Measurements from ENCODE around the gene TEN1. TPM values are rescaled to one million over a fixed set of nuclear protein-coding genes. Genes with fewer than 3 reads are reported as not detected.

The TEN1 gene
- total and polyA plus RNA-seq, 2 donors (not counting 1 experiment from before 2014, with no cell fraction given): 19.8 to 34.5 TPM

DNA sequence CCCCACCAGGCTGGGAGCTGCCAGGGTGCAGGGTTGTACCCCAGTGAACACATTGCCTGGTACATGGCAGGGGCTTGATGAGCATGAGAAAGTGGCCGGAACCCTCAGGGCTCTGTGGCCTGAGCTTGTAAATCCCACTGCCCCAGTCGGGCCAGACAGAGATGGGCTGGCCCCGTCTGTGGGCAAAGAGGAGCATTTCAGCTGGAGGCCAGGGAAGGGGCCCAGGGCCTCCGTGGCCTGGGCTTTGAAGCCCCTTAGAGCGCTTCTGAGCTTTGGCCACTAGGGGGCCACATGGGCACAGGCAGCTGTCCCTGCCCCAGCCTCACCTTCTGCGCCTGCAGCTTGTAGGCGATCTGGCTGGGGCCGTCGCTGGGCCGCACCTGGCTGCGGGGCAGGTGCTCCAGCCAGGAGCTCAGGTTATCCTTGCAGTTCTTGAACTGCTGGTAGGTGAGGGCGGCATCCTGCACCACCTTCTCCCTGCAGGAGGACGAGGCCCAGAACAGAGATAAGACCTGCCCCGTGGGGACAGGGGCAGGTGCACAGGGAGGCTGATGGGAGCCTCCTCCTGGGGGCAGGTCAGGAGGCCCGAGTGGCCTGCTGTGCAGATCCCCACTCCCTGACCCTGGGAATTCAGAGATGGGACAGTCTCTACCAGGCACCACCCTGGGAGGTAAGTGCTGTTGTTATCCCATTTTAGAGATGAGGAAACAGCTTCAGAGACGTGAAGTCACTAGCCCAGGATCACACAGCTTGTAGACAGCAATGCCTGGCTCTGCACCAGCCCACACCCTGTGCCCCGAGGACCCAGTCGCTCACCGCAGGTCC lies 35.3 kb downstream of the TEN1 start:
- ATAC-seq (ENCODE audit: low read depth) (peak; percentile 98), DNase-seq (peak; percentile 83)
- Mint-ChIP-seq H3K27ac (peak overlapping the region; percentile 56), H3K9me3 (ENCODE audit: insufficient read depth) (no peaks in the 10 kb centered on the region), H3K4me1 (no peaks in the 10 kb centered on the region), H3K27me3 (no peaks in the 10 kb centered on the region), H3K4me3 (no peak overlapping the region)
- no peaks in the 10 kb centered on the region for H3K36me3 ChIP-seq (replicated peaks in 1 of 2; ENCODE audit: control extremely low read depth in 1 of 2, control insufficient read depth in 1 of 2, extremely low read depth in 1 of 2, insufficient read depth in 2 of 2, low read length in 1 of 2)
- no peaks in the 10 kb centered on the region for H3K9me3 ChIP-seq (ENCODE audit: control extremely low read depth in 1 of 3, control insufficient read depth in 2 of 3, insufficient read depth in 1 of 3, low read length in 2 of 3)
- peaks cover 0 to 7% of the 10 kb centered on the region in 2 donors for H3K4me1 ChIP-seq (ENCODE audit: control insufficient read depth in 2 of 2, insufficient read depth in 2 of 2, low read length in 2 of 2)
- no peaks in the 10 kb centered on the region for H4K20me1 ChIP-seq (ENCODE audit: control insufficient read depth, insufficient read depth, low read length, poor library complexity, severe bottlenecking)
- 28% methylated on average over 18 of the region's 19 CpGs for WGBS (ENCODE audit: insufficient coverage)
- CTCF ChIA-PET: interaction anchor here (0.5 to 4.3 kb wide), 47 partner anchors 8 to 1667 kb away, joined by 3 to 59 read pairs (median 4); partner anchors contain the start of genes CDK3, FBF1, SMIM5 and UBALD2
- H3K4me2 ChIP-seq (replicated peaks; ENCODE audit: low read depth, low read length, poor library complexity, severe bottlenecking): peak overlapping the region; percentile 27
- no peak overlapping the region for H3K27ac ChIP-seq (ENCODE audit: low read length in 2 of 2)
- H3K27me3 ChIP-seq (replicated peaks in 1 of 4; ENCODE audit: control extremely low read depth in 1 of 4, control insufficient read depth in 3 of 4, insufficient read depth in 4 of 4, low read length in 3 of 4): peaks cover 0 to 7% (median 2%) of the 10 kb centered on the region in 4 experiments
- intact Hi-C loops (cut with micrococcal nuclease): no loop called here
- H3K79me2 ChIP-seq (ENCODE audit: control insufficient read depth, insufficient read depth, low read length): no peaks in the 10 kb centered on the region
- no peak overlapping the region for H3K9ac ChIP-seq (ENCODE audit: low read length)
- peak overlapping the region; percentile 43 for H2AFZ ChIP-seq (ENCODE audit: insufficient read depth, low read depth, low read length, poor library complexity, severe bottlenecking)
- no peak for TF ChIP-seq EZH2 (IDR thresholded peaks at IDR 0.05; ENCODE audit: borderline replicate concordance, insufficient read depth, low read depth, low read length, poor library complexity, severe bottlenecking)
- TF ChIP-seq, protein P1, sequence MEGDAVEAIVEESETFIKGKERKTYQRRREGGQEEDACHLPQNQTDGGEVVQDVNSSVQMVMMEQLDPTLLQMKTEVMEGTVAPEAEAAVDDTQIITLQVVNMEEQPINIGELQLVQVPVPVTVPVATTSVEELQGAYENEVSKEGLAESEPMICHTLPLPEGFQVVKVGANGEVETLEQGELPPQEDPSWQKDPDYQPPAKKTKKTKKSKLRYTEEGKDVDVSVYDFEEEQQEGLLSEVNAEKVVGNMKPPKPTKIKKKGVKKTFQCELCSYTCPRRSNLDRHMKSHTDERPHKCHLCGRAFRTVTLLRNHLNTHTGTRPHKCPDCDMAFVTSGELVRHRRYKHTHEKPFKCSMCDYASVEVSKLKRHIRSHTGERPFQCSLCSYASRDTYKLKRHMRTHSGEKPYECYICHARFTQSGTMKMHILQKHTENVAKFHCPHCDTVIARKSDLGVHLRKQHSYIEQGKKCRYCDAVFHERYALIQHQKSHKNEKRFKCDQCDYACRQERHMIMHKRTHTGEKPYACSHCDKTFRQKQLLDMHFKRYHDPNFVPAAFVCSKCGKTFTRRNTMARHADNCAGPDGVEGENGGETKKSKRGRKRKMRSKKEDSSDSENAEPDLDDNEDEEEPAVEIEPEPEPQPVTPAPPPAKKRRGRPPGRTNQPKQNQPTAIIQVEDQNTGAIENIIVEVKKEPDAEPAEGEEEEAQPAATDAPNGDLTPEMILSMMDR (IDR thresholded peaks at IDR 0.05): peak; percentile 98
- no peak overlapping the region for H3K4me3 ChIP-seq (ENCODE audit: control extremely low read depth in 1 of 5, extremely low read depth in 1 of 5, insufficient read depth in 1 of 5, low read depth in 2 of 5, low read length in 4 of 5)
- POLR2A ChIA-PET: interaction anchor here (0.5 kb wide), 1 partner anchor 356 kb away, joined by 3 read pairs; no protein-coding TSS in a partner anchor

- Histone ChIP-seq H3K9me3 (ENCODE audit: control extremely low read depth in 1 of 3, control insufficient read depth in 2 of 3, insufficient read depth in 1 of 3, low read length in 2 of 3) (no peaks in the 10 kb centered on the region), H3K27me3 (replicated peaks in 1 of 4; ENCODE audit: control extremely low read depth in 1 of 4, control insufficient read depth in 3 of 4, insufficient read depth in 4 of 4, low read length in 3 of 4) (peaks cover 0 to 7% (median 2%) of the 10 kb centered on the region in 4 experiments), H4K20me1 (ENCODE audit: control insufficient read depth, insufficient read depth, low read length, poor library complexity, severe bottlenecking) (no peaks in the 10 kb centered on the region), H3K27ac (ENCODE audit: low read length in 2 of 2) (no peak overlapping the region), H3K79me2 (ENCODE audit: control insufficient read depth, insufficient read depth, low read length) (no peaks in the 10 kb centered on the region), H3K4me3 (ENCODE audit: control extremely low read depth in 1 of 5, extremely low read depth in 1 of 5, insufficient read depth in 1 of 5, low read depth in 2 of 5, low read length in 4 of 5) (no peak overlapping the region), H3K9ac (ENCODE audit: low read length) (no peak overlapping the region), H3K36me3 (replicated peaks in 1 of 2; ENCODE audit: control extremely low read depth in 1 of 2, control insufficient read depth in 1 of 2, extremely low read depth in 1 of 2, insufficient read depth in 2 of 2, low read length in 1 of 2) (no peaks in the 10 kb centered on the region), H2AFZ (ENCODE audit: insufficient read depth, low read depth, low read length, poor library complexity, severe bottlenecking) (peak overlapping the region; percentile 43), H3K4me2 (replicated peaks; ENCODE audit: low read depth, low read length, poor library complexity, severe bottlenecking) (no peak overlapping the region), H3K4me1 (ENCODE audit: control insufficient read depth in 2 of 2, insufficient read depth in 2 of 2, low read length in 2 of 2) (peaks cover 0 to 7% of the 10 kb centered on the region in 2 donors)
- Mint-ChIP-seq H3K27ac (no peak overlapping the region), H3K4me1 (no peaks in the 10 kb centered on the region), H3K4me3 (no peak overlapping the region), H3K27me3 (no peaks in the 10 kb centered on the region), H3K9me3 (ENCODE audit: insufficient read depth) (no peaks in the 10 kb centered on the region)
- DNase-seq (no peak), ATAC-seq (ENCODE audit: low read depth) (no peak)
- ChIA-PET CTCF (interaction anchor here (0.6 to 4.3 kb wide), 28 partner anchors 8 to 383 kb away, joined by 3 to 59 read pairs (median 5); partner anchors contain the start of genes CDK3, FBF1 and SMIM5), POLR2A (no interaction called here)
- TF ChIP-seq, protein P1 (IDR thresholded peaks at IDR 0.05): no peak
- no peak for TF ChIP-seq EZH2 (IDR thresholded peaks at IDR 0.05; ENCODE audit: borderline replicate concordance, insufficient read depth, low read depth, low read length, poor library complexity, severe bottlenecking)
- 85% methylated on average over 26 of the region's 26 CpGs for WGBS (ENCODE audit: insufficient coverage)
- intact Hi-C loops (cut with micrococcal nuclease): no loop called here
These were observed 35.9 kb downstream of the TEN1 start for GRCh38 chr17:76014925-76015261.
